ENCODE measurements around the gene LAMC3. TPM values are rescaled to one million over a fixed set of nuclear protein-coding genes. Genes with fewer than 3 reads are reported as not detected.
A peak's percentile ranks its signal among the peaks of the same experiment; 100 is the strongest.
"Not testable (repeated sequence)": the region's sequence is repeated elsewhere in the genome, so short reads cannot be mapped to it uniquely, and the experiment has no call there.

LAMC3 gene
- total RNA-seq, 2 experiments from 2014 or later = 0.19 to 0.20 TPM

DNA sequence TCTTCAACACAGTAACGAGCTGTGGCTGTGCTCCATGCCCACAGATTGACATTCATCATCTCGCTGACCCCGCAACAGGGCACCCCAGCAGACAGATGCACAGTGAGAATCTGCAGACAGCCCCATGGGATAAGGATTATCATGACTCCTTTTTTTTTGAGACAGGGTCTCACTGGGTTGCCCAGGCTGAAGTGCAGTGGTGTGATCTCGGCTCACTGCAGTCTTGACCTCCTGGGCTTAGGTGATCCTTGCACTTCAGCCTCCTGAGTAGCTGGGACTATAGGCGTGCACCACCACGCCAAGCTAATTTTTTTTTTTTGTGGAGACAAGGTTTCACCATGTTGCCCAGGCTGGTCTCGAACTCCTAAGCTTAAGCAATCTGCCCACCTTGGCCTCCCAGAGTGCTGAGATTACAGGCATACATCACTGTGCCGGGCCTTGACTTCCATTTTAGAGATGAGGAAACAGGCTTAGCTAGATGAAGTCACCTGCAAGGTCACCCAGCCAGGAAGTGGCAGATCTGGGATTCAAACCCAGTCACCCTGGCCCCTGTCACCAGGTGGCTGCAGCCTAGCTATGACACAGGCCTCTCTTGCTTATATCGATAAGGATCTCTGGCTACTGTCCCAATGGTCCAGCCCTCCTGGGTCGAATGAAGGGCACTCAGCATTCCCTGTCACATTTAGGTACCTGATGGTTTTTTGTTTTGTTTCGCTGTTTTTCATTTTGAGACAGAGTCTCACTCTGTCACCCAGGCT, 92.4 kb downstream of the LAMC3 start:
- POLR2A ChIA-PET = no interaction called here
- no peak overlapping the region for H3K4me3 Mint-ChIP-seq
- no peaks in the 10 kb centered on the region for H3K36me3 Mint-ChIP-seq
- DNase-seq (no peak), ATAC-seq (ENCODE audit: low read depth) (no peak)
- no peak overlapping the region for H3K27ac Mint-ChIP-seq
- H3K27me3 Mint-ChIP-seq = peaks cover 18% of the 10 kb centered on the region
- peaks cover 2% of the 10 kb centered on the region for H3K4me1 Mint-ChIP-seq
- no peaks in the 10 kb centered on the region for H3K9me3 Mint-ChIP-seq

DNA sequence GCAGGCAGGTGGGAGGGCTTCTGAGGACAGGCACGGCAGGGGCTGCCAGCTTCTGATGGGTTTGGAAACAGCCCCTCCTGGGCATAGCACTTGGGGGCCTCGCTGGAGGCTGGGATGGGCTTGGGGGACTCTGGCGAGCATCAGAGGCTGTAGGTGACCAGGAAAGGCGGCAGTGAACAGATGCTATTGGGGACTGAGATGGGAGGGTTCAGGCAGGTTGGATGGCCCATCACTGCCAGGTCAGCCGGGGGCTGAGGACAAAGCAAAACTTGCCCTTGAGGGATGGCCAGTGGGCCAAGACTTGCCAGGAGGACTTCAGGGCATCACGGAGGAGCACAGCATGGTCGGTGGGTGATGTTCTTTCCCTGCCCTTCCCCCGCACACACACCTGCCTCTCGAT, 94.0 kb downstream of the LAMC3 start:
- Mint-ChIP-seq H3K27me3 (peaks cover 5% of the 10 kb centered on the region), H3K9me3 (no peaks in the 10 kb centered on the region), H3K36me3 (no peaks in the 10 kb centered on the region), H3K4me1 (peaks cover 1% of the 10 kb centered on the region), H3K27ac (no peak overlapping the region), H3K4me3 (no peak overlapping the region)
- DNase-seq = no peak
- POLR2A ChIA-PET = no interaction called here
- no peak for ATAC-seq (ENCODE audit: low read depth)

DNA sequence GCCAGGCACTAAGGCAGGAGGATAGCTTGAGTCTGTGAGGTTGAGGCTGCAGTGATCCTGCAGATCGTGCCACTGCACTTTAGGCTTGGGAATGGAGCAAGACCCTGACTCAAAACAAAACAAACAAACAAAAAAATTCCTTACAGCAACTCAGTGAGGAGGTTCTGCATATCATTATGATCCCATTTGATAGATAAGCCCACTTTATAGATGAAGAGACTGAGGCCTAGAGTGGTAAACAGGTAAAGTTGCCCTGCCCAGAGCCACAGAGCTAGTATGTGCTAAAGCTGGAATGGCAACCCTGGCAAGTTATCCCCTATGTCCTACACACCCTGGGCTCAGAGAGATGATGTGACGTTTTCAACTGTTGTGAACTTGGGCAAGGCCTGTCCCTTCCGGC, 94.6 kb downstream of the LAMC3 start:
- Mint-ChIP-seq H3K27ac (no peak overlapping the region), H3K36me3 (no peaks in the 10 kb centered on the region)
- POLR2A ChIA-PET = no interaction called here

DNA sequence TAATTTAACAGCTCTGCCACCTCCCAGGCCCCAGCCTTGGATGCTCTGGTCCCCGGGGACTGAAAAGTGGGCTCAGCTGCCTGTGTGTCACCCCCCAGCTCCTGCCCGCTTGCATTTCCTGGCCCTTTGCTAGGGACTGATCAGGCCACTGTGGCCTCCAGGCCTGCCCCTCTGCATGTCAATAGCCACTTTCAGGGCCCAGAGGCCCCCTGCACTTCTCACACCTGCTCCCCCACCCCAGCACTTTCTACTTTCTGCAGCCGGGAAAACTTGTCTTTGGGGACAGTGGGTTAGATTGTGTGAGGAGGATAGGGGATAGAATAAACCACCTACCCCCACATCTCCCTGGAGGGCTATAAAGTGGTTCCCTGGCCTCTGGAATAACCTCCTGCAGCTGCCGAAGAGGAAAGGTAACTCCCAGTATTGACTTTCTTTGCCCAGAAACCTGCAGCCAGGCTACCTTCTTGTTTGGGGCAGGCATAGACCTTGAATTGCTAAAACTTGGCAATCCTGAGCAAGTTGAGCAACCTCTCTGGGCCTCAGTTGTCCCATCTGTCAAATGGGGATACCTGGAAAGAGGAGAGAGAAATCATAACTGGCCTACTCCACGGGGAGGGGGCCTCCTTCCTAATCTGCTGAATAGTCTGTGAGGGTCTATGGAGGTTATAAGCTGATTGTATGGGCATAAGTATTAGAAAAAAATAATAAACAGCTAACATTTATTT, 95.2 kb downstream of the LAMC3 start:
- Mint-ChIP-seq H3K27me3 (no peaks in the 10 kb centered on the region), H3K4me3 (no peak overlapping the region), H3K36me3 (no peaks in the 10 kb centered on the region), H3K27ac (no peak overlapping the region), H3K4me1 (peaks cover 1% of the 10 kb centered on the region), H3K9me3 (no peaks in the 10 kb centered on the region)
- no peak for ATAC-seq (ENCODE audit: low read depth)
- no peak for DNase-seq
- POLR2A ChIA-PET = interaction anchor here (0.5 kb wide), 1 partner anchor 174 kb away, joined by 3 read pairs; no protein-coding TSS in a partner anchor

More for the DNA sequence above, 94.6 kb downstream of the LAMC3 start:
- Mint-ChIP-seq H3K4me1 (peaks cover 1% of the 10 kb centered on the region), H3K9me3 (no peaks in the 10 kb centered on the region), H3K27me3 (peaks cover 3% of the 10 kb centered on the region), H3K4me3 (no peak overlapping the region)
- ATAC-seq (ENCODE audit: low read depth) (no peak), DNase-seq (no peak)

DNA sequence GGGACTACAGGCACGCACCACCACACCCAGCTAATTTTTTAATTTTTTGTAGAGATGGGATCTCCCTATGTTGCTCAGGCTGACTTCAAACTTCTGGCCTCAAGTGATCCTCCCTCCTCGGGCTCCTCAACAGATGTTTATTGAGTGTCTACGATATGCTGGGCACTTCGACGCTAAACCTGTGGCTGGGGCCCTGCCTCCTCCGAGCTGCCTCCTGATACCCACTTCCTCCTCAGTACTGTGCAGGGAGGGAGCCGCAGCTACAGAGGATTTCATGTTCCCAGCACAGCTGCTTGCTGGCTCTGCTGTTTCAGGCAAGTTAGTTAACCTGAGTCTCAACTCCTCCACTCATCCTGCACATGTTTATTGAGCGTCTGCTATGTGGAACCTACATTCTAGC, 97.0 kb downstream of the LAMC3 start:
- Mint-ChIP-seq H3K9me3 (no peaks in the 10 kb centered on the region), H3K27ac (no peak overlapping the region), H3K27me3 (no peaks in the 10 kb centered on the region), H3K36me3 (no peaks in the 10 kb centered on the region), H3K4me3 (no peak overlapping the region), H3K4me1 (peaks cover 1% of the 10 kb centered on the region)
- POLR2A ChIA-PET = interaction anchor here (1.1 kb wide), 1 partner anchor 19 kb away, joined by 4 read pairs; the partner anchor contains the start of gene NUP214
- no peak for ATAC-seq (ENCODE audit: low read depth)
- no peak for DNase-seq

DNA sequence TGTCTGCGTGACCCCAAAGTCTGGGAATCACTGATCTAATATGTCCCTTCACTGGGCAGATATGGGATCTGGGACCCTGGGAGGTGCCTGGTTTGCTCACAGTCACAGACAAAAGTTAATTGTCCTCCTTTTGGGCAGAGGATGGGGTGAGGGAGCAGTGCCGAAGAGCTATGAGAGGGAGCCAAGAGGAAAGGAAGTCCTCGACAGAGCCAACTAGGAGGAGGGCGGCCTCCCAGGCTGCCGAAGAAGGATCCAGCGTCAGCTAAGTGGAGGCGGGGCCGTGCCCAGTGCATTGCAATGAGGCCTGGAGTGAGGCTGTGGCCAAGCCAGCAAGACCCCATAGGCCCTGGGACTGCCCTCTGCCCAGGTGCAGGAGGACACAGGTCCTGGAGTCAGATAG, 98.8 kb downstream of the LAMC3 start:
- H3K27me3 Mint-ChIP-seq = no peaks in the 10 kb centered on the region
- peaks cover 1% of the 10 kb centered on the region for H3K4me1 Mint-ChIP-seq
- ATAC-seq (ENCODE audit: low read depth) = no peak
- POLR2A ChIA-PET = no interaction called here
- DNase-seq = no peak
- H3K4me3 Mint-ChIP-seq = no peak overlapping the region
- no peaks in the 10 kb centered on the region for H3K9me3 Mint-ChIP-seq
- H3K27ac Mint-ChIP-seq = peak overlapping the region; percentile 32
- no peaks in the 10 kb centered on the region for H3K36me3 Mint-ChIP-seq

DNA sequence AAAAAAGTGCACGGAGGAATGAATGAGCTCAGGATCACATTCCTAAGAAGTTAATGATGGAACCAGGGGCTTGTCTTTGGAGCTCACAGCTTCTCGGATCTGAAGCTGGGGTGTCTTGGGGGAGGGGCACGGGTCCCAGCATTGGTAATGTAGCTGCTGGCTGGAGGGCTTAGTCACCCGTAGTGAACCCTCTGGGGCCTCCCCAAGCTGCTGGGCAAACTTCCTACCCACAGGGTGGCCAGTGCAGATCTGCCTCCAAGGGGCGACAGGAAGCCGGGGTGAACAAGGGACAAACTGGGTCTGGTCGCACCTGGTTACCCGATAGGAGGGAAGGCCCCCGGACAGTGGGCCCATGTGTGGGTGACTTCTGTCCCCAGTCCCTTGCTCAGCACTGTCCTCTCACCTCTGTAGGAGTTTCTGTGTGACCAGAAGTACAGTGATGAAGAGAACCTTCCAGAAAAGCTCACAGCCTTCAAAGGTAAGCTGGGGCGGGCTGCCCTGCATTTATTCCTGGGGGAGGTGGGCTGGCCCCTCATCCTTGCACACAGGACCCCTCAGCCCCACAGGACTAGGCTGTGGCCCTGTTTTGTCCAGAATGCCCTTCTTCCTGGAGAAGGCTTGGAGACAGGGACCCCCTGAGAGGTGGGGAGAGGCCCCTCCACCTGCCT, 102.3 kb downstream of the LAMC3 start:
- Mint-ChIP-seq H3K36me3 (no peaks in the 10 kb centered on the region), H3K27me3 (peaks cover 5% of the 10 kb centered on the region), H3K4me3 (no peak overlapping the region), H3K9me3 (no peaks in the 10 kb centered on the region), H3K4me1 (peaks cover 1% of the 10 kb centered on the region), H3K27ac (no peak overlapping the region)
- POLR2A ChIA-PET = no interaction called here
- no peak for ATAC-seq (ENCODE audit: low read depth)
- DNase-seq = no peak

DNA sequence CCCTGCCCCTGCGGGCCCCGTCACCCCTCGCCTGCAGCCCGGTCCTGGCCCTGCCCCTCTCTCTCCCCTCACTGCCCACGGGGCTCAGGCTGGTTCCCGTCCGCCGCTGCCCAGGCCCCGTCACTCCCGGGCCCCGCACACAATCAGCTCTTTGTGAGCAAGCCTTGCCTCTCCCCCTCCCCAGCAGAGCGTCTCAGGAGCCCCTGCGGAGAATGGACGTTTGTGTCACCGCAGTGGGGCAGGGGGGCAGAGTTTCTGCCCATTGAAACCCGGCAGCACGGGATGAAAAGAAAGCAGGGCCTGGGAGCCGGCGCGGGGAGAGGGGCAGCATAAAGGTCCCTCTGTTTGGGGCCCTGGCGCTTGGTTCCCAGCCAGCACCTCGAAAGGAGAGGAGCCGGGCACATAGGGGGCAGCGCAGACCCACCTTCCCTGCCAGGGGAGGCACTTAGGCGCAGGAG, 102.9 kb downstream of the LAMC3 start:
- H3K36me3 Mint-ChIP-seq = no peaks in the 10 kb centered on the region
- H3K9me3 Mint-ChIP-seq = no peaks in the 10 kb centered on the region
- no peak overlapping the region for H3K27ac Mint-ChIP-seq
- H3K4me3 Mint-ChIP-seq = no peak overlapping the region
- DNase-seq (no peak), ATAC-seq (ENCODE audit: low read depth) (no peak)
- peaks cover 5% of the 10 kb centered on the region for H3K27me3 Mint-ChIP-seq
- H3K4me1 Mint-ChIP-seq = peaks cover 1% of the 10 kb centered on the region
- POLR2A ChIA-PET = interaction anchor here (1.2 kb wide), 1 partner anchor 13 kb away, joined by 4 read pairs; the partner anchor contains the start of gene NUP214

DNA sequence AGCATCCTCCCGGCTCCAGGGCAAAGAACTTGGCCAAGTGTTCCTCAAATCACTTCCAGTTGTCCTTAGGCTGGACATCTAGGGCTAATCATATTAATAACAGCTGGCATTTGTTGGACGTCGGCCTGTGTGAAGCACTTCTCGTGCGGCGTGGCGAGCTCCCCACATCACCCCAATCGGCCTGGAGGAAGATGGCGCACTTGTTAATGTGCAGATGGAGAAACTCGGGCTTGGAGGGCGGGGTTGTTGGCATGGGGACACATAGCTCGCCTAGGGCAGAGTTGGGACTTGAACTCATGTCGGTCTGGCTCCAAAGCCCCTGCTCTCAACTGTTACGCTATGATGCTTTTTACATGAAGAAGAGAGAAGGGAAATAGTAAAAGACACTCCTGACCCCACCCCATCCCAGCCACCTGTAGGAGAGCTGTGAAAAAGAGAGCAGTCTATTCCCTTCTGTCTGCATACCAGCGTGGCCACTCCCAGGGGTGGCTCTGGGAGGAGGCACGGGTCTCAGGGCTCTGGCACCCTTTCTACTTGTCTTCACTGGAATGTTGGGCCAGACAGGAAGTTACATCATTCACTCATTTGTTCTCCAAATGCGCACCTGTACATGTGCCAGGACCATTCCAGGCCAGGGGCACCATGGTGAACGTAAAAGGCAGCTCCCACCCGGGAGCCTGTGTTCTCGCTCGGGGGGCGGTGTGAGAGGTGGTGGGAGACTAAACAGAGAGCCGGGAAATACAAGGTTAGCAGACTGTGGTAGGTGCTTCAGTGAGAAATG, 103.6 kb downstream of the LAMC3 start:
- Mint-ChIP-seq H3K4me3 (no peak overlapping the region), H3K27me3 (peaks cover 5% of the 10 kb centered on the region), H3K4me1 (peaks cover 1% of the 10 kb centered on the region), H3K27ac (no peak overlapping the region), H3K36me3 (no peaks in the 10 kb centered on the region), H3K9me3 (no peaks in the 10 kb centered on the region)
- no peak for DNase-seq
- ATAC-seq (ENCODE audit: low read depth) = no peak
- POLR2A ChIA-PET = interaction anchor here (1.2 kb wide), 1 partner anchor 12 kb away, joined by 4 read pairs; the partner anchor contains the start of gene NUP214

DNA sequence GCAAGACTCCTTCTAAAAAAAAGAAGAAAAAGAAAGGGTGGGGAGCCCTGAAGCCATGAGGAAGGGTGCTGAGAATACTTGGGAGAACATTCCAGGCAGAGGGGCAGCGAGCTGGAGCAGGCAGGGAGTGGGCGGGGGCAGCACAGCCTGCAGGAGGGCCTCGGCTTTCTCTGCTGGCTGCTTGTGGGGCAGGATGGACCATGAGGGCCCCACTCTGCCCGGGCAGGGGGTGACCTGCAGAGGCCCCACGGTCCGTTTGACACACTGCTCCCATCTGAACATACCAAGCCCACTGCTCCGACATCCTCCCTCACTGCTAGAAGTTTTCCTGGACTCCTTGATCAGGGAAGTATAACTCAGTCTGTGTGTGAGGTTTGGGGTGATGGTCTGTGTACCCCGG, 104.7 kb downstream of the LAMC3 start:
- Mint-ChIP-seq H3K9me3 (no peaks in the 10 kb centered on the region), H3K27ac (no peak overlapping the region), H3K4me1 (no peaks in the 10 kb centered on the region), H3K4me3 (no peak overlapping the region), H3K36me3 (no peaks in the 10 kb centered on the region), H3K27me3 (peaks cover 8% of the 10 kb centered on the region)
- POLR2A ChIA-PET = interaction anchor here (0.8 kb wide), 1 partner anchor 12 kb away, joined by 4 read pairs; the partner anchor contains the start of gene NUP214
- DNase-seq (no peak), ATAC-seq (ENCODE audit: low read depth) (no peak)

DNA sequence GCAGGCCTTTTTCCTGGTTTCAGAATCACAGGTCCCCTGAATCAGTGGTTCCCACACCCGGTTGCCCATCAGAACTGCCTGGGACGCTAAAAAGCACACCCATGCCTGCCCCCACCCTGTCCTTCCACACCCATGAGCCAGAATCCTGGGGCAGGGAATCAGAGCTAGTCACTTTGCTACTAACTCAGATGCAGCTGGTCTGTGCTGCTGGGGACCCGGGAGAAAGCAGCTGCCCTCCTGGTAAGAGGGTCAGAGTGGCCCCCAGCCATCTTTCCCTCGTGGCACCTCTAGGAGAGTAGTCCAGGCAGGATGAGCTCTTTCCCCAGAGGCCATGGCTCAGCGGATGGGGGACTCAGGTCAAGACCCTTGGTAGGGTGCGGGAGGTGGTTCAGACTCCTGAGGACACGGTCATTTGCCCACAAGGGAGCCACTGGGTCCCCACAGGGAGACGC, 105.1 kb downstream of the LAMC3 start:
- DNase-seq (no peak), ATAC-seq (ENCODE audit: low read depth) (no peak)
- H3K27ac Mint-ChIP-seq = no peak overlapping the region
- no peaks in the 10 kb centered on the region for H3K4me1 Mint-ChIP-seq
- H3K4me3 Mint-ChIP-seq = no peak overlapping the region
- no peaks in the 10 kb centered on the region for H3K9me3 Mint-ChIP-seq
- POLR2A ChIA-PET = interaction anchor here (0.8 kb wide), 1 partner anchor 12 kb away, joined by 4 read pairs; the partner anchor contains the start of gene NUP214
- no peaks in the 10 kb centered on the region for H3K36me3 Mint-ChIP-seq
- H3K27me3 Mint-ChIP-seq = peaks cover 8% of the 10 kb centered on the region

DNA sequence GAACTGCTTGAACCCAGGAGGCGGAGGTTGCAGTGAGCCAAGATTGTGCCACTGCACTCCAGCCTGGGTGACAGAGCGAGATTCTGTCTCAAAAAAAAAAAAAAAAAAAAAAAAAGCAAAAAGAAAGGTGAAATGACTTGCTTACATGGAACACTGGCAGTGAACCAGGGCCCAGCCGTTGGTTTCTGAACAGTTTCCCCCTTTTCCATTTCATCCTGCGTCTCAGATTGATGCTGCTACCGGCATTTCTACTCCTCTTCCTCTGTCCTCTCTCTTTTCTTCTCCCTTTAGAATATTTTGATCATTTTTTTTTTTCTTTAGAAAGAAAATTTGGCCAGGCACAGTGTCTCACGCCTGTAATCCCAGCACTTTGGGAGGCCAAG, 106.4 kb downstream of the LAMC3 start:
- POLR2A ChIA-PET; H3K9me3 Mint-ChIP-seq; H3K27ac Mint-ChIP-seq; H3K4me3 Mint-ChIP-seq; H3K36me3 Mint-ChIP-seq; DNase-seq; H3K4me1 Mint-ChIP-seq; H3K27me3 Mint-ChIP-seq; ATAC-seq (ENCODE audit: low read depth): not testable (repeated sequence)
